Measurements from ENCODE around the gene MISP.

- TF ChIP-seq CTCF (IDR thresholded peaks at IDR 0.05) (no peak), EZH2 (IDR thresholded peaks at IDR 0.05) (no peak)
These were observed 47.1 kb upstream of the MISP start for GRCh38 chr19:703651-704446.

Data from neural progenitor cell (in vitro differentiated cells).